Umbilical cord (tissue), 2 donors: ENCODE results near the gene NCOA3. TPM values are rescaled to one million over a fixed set of nuclear protein-coding genes. Genes with fewer than 3 reads are reported as not detected.
A peak's percentile ranks its signal among the peaks of the same experiment; 100 is the strongest.
"Not testable (repeated sequence)": the region's sequence is repeated elsewhere in the genome, so short reads cannot be mapped to it uniquely, and the experiment has no call there.

ENCODE experiments used
- DNase-seq: peaks from one replicate; pipeline ENCODE4 v3.0.0-alpha.2; 2015; ENCODE audit warnings: low spot score
- total RNA-seq: library from RNA; depleted of rRNA; stranded (reverse); fragments of >200 nt; gene quantifications from one replicate; pipeline ENCODE4 v1.2.3, GENCODE V29; 2014; ENCODE audit warnings: low replicate concordance; ENCODE audit not compliant: insufficient read depth

Gene NCOA3
- total RNA-seq, 1 donor from 2014 or later = 31.5 TPM

GRCh38 chr20:47500554-47500953 lies 1.1 kb upstream of the NCOA3 start:
- DNase-seq = no peak

- no peak for DNase-seq
Measured at GRCh38 chr20:47501116-47501481, 588 bp upstream of the NCOA3 start.

GRCh38 chr20:47502271-47503239 lies 868 bp downstream of the NCOA3 start:
- DNase-seq = peak; percentile 54

- DNase-seq = no peak
Measured at GRCh38 chr20:47503685-47504084, 2.0 kb downstream of the NCOA3 start.

- no peak for DNase-seq
Measured at GRCh38 chr20:47506335-47506734, 4.6 kb downstream of the NCOA3 start.

GRCh38 chr20:47506850-47507249 lies 5.2 kb downstream of the NCOA3 start:
- DNase-seq = no peak

- DNase-seq = not testable (repeated sequence)
Measured at GRCh38 chr20:47507275-47507981, 5.7 kb downstream of the NCOA3 start.

- DNase-seq = no peak
Measured at GRCh38 chr20:47508278-47508677, 6.6 kb downstream of the NCOA3 start.

- DNase-seq = no peak
Measured at GRCh38 chr20:47509104-47509661, 7.5 kb downstream of the NCOA3 start.

GRCh38 chr20:47509685-47510084 lies 8.0 kb downstream of the NCOA3 start:
- DNase-seq = no peak

- no peak for DNase-seq
Measured at GRCh38 chr20:47515843-47516242, 14.2 kb downstream of the NCOA3 start.

GRCh38 chr20:47521059-47521808 lies 19.5 kb downstream of the NCOA3 start:
- no peak for DNase-seq

GRCh38 chr20:47524015-47524784 lies 22.5 kb downstream of the NCOA3 start:
- DNase-seq = no peak

- no peak for DNase-seq
Measured at GRCh38 chr20:47527004-47527800, 25.5 kb downstream of the NCOA3 start.

- DNase-seq = peak; percentile 68
Measured at GRCh38 chr20:47529840-47530239, 28.2 kb downstream of the NCOA3 start.

GRCh38 chr20:47531458-47531857 lies 29.8 kb downstream of the NCOA3 start:
- no peak for DNase-seq

GRCh38 chr20:47532002-47532401 lies 30.3 kb downstream of the NCOA3 start:
- no peak for DNase-seq

GRCh38 chr20:47533518-47534062 lies 31.9 kb downstream of the NCOA3 start:
- DNase-seq = no peak

GRCh38 chr20:47534405-47534804 lies 32.7 kb downstream of the NCOA3 start:
- no peak for DNase-seq

GRCh38 chr20:47535088-47535487 lies 33.4 kb downstream of the NCOA3 start:
- no peak for DNase-seq
